ENCODE data around the gene ANKS3.

The ANKS3 gene

DNA sequence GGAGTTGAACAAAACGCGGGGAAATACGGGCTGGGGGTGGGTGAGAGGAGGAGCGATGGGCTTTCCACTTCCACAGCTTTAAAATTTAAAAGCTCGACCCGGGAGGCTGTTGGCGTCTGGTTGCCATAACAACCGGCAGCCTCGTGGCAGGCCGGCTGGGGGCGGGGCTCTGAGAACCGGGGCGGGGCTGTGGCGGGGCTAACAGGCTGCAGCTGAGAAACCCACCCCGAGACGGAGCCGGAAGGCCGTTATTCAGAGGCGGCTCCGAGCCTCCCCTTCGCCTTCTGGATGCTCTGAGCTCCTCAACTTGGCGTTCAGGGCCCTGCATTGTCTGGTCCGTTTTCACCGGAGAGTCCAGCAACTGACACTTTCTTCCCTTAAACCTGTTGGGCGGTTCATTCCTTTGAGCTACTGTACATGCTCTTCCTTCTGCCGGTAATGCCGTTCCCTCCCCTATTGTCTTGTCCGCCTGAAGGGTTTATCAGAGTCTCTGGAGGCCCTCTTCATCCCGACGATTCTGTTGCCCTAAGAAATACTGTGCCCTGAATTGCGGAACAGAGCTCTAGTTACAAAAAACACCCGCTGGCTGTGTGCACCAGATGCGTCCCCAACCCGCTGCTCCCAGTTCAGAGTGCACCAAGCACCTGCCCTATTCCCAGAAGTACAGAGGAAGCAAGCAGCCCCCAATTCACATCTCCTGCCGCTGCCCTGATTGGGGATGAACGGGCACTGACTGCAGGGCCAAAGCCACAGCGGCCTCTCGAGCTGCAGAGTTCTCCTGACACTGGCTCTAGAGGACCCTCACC lies 862 bp upstream of the ANKS3 start:
- no peak for TF ChIP-seq ZFX (IDR thresholded peaks at IDR 0.05)
- TF ChIP-seq, protein P1, sequence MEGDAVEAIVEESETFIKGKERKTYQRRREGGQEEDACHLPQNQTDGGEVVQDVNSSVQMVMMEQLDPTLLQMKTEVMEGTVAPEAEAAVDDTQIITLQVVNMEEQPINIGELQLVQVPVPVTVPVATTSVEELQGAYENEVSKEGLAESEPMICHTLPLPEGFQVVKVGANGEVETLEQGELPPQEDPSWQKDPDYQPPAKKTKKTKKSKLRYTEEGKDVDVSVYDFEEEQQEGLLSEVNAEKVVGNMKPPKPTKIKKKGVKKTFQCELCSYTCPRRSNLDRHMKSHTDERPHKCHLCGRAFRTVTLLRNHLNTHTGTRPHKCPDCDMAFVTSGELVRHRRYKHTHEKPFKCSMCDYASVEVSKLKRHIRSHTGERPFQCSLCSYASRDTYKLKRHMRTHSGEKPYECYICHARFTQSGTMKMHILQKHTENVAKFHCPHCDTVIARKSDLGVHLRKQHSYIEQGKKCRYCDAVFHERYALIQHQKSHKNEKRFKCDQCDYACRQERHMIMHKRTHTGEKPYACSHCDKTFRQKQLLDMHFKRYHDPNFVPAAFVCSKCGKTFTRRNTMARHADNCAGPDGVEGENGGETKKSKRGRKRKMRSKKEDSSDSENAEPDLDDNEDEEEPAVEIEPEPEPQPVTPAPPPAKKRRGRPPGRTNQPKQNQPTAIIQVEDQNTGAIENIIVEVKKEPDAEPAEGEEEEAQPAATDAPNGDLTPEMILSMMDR (conservative IDR thresholded peaks at IDR 0.05), result no peak
- H3K27ac ChIP-seq, result peak overlapping the region; percentile 87

DNA sequence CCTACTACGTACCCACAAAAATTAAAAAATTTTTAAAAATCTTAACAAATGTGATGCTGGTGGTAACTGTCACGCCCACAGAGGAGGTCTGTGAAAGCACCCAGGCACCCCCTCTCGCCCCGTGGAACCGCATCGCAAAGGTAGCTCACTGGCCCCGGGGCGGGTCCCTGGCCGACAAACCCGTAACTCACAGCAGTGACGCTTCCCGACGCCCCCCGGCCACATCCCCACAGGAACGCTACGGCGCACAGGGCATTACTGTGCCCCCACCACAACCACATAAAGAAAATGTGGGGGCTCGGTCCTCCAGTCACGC lies 366 bp downstream of the ANKS3 start:
- H3K27ac ChIP-seq, result peak overlapping the region; percentile 87
- no peak for TF ChIP-seq ZFX (IDR thresholded peaks at IDR 0.05)
- TF ChIP-seq, protein P1 (conservative IDR thresholded peaks at IDR 0.05), result no peak

DNA sequence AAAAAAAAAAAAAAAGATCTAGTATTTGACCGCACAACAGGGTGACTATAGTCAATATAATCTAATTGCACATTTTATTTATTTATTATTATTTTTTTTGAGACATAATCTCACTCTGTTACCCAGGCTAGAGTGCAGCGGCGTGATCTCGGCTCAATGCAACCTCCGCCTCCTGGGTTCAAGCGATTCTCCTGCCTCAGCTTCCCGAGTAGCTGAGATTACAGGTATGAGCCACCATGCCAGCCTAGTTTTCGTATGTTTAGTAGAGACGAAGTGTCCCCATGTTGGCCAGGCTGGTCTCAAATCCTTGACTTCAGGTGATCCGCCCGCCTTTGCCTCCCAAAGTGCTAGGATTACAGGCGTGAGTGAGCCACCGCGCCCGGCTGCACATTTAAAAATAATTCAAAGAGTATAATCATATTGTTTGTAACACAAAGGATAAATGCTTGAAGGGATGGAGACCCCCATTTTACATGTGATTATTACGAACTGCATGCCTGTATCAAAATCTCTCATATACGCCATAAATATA lies 794 bp downstream of the ANKS3 start:
- peak overlapping the region; percentile 87 for H3K27ac ChIP-seq

DNA sequence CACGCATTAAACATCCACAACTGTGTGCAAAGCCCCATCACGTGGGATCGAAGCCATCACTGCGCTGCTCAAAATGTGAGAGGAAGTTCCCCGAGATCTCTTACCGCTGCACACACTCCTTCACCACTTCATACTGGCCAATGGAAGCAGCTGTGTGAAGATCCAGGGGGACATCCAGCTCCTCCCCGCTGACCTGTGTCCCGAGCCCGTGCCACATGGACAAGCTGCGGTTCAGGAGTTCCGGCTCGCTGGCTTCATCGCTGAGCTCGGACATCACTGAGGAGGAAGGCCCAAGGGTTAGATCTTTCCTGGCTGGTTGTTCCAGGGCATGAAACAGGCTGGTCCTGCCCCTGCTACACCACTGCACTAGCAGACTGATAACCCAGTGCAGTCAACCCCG lies 4.2 kb downstream of the ANKS3 start:
- no peak overlapping the region for H3K27ac ChIP-seq
- TF ChIP-seq, protein P1 (conservative IDR thresholded peaks at IDR 0.05), result no peak
- TF ChIP-seq ZFX (IDR thresholded peaks at IDR 0.05), result no peak

More for the DNA sequence above, 794 bp downstream of the ANKS3 start:
- TF ChIP-seq ZFX (IDR thresholded peaks at IDR 0.05), result no peak
- TF ChIP-seq, protein P1 (conservative IDR thresholded peaks at IDR 0.05), result no peak

DNA sequence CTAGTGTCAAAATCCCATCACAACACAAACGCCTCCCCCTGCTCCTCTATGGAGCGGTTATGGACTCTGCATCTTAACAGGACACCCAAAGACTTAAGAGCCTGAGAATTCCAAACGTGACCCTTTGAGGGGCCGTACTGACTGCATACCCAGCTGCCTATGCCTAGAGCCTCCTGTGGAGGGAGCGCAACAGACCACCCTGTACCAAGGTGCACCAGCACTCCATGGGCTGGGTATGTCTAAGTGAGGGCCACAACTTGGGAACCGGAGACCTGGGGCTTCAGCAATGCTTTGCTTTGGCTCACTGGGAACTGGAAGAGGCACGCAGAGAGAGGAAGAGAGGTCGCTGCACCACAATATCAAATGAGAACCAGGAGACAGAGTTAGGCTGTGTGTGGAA lies 5.4 kb downstream of the ANKS3 start:
- H3K27ac ChIP-seq, result no peak overlapping the region
- TF ChIP-seq, protein P1 (conservative IDR thresholded peaks at IDR 0.05), result no peak
- no peak for TF ChIP-seq ZFX (IDR thresholded peaks at IDR 0.05)

DNA sequence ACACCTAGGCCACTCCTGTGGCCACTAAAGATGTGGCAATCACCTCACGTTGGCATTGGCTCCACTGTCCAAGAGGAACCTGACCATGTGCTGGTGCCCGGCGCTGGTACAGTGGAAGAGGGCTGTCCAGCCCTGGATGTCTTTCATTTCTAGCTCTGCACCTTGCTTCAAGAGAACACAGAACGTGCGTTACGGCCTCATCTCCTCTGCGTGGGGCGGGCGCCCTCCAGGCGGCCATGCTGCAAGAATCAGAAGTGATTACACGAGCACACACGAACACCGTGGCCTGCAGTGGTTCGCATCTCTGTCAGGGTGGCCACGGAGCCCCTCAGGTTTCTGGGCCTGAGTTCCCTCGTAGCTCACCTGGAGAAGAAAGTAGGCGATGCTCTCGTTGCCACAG lies 7.5 kb downstream of the ANKS3 start:
- H3K27ac ChIP-seq, result no peak overlapping the region
- no peak for TF ChIP-seq ZFX (IDR thresholded peaks at IDR 0.05)
- TF ChIP-seq, protein P1 (conservative IDR thresholded peaks at IDR 0.05), result no peak

DNA sequence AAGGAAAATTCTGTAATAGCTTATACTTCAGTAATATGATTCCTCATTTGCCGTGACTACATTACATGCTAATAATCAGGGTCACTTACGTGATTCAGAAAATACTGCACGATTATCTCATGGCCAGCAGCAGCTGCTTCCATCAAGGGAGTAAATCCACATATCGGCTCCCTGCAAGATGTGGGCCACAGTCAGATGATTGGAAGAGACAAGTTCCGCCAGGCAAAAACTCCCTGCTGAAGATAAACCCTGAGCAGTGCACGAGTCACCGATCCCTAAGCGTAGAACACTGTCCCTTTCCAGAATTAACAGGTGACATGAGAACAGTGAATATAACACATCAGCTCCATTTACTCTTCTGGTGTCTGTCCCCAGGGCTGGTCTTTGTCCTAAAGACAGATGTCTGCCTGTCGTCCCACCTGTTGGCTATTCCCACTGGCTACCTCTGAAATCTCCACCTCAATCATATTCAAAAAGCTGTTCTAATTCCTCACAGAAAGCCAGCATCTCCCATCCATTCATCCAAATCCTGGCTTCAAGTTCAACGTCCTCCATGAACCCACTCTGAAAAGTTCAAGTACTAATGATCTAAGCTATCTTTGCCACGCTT lies 9.3 kb downstream of the ANKS3 start:
- no peak overlapping the region for H3K27ac ChIP-seq
- TF ChIP-seq, protein P1 (conservative IDR thresholded peaks at IDR 0.05), result no peak
- TF ChIP-seq ZFX (IDR thresholded peaks at IDR 0.05), result no peak

Measured in C4-2B (cell line).